ENCODE results near the gene CFDP1.
A peak's percentile ranks its signal among the peaks of the same experiment; 100 is the strongest.

CFDP1 gene

DNA sequence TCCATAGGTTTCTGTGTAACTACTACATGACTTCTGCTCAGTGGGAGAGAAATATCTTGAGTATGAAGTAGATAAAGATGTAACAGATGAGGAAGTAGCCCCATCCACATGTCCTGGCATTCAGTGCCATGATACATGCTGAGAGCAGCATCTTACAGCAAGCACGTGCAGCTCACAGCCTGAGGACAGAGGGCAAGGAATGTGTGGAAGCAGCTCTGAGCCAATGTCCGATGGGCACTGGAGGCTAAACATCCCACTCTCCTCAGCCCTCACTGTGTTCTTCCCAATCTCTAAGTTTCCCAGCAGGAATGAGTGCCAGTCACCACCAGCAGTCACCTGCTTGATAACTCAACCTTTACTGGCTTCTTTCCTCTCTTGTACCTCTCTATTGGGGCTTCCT lies 40.4 kb downstream of the CFDP1 start:
- TF ChIP-seq, protein P1, sequence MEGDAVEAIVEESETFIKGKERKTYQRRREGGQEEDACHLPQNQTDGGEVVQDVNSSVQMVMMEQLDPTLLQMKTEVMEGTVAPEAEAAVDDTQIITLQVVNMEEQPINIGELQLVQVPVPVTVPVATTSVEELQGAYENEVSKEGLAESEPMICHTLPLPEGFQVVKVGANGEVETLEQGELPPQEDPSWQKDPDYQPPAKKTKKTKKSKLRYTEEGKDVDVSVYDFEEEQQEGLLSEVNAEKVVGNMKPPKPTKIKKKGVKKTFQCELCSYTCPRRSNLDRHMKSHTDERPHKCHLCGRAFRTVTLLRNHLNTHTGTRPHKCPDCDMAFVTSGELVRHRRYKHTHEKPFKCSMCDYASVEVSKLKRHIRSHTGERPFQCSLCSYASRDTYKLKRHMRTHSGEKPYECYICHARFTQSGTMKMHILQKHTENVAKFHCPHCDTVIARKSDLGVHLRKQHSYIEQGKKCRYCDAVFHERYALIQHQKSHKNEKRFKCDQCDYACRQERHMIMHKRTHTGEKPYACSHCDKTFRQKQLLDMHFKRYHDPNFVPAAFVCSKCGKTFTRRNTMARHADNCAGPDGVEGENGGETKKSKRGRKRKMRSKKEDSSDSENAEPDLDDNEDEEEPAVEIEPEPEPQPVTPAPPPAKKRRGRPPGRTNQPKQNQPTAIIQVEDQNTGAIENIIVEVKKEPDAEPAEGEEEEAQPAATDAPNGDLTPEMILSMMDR (IDR thresholded peaks at IDR 0.05; ENCODE audit: control insufficient read depth, insufficient read depth, low read depth, low read length, missing control alignments), result no peak
- DNase-seq (ENCODE audit: low read depth), result no peak
- H3K4me3 ChIP-seq (ENCODE audit: control insufficient read depth, low read depth, low read length), result no peak overlapping the region

DNA sequence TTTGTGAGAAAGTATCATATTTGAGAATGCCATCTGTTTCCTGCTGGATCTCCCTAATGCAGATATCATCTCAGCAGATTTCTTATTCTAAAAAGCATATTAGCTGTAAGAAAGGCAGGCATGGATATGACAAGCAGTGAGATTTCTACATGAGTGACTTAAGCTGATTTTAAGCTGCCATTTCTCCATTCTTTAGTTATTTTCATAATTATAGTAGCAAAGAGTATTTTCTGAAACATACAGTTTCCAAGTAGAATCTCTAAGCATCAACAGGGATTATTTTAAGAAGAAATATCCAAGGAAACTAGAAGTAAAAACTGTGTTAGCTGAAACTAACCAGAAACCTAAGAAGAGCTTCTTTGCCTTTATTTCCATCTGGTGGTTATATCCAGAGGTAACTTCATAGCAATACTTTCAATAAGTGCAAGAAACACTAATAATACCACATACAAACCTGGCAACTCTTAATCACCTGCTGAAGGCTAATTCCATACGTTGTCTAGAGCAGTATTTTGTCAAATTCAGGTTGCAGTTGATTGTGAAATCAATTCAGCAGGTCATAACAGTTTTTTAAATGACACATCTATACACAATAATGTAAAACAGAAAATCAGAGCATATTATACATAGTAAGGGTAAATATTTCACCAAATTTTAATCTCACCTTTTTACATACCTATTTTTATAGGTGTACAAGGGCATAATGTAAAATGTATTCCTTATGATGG lies 42.2 kb downstream of the CFDP1 start:
- H3K4me3 ChIP-seq (ENCODE audit: control insufficient read depth, low read depth, low read length), result no peak overlapping the region
- DNase-seq (ENCODE audit: low read depth), result no peak
- TF ChIP-seq, protein P1 (IDR thresholded peaks at IDR 0.05; ENCODE audit: control insufficient read depth, insufficient read depth, low read depth, low read length, missing control alignments), result no peak

DNA sequence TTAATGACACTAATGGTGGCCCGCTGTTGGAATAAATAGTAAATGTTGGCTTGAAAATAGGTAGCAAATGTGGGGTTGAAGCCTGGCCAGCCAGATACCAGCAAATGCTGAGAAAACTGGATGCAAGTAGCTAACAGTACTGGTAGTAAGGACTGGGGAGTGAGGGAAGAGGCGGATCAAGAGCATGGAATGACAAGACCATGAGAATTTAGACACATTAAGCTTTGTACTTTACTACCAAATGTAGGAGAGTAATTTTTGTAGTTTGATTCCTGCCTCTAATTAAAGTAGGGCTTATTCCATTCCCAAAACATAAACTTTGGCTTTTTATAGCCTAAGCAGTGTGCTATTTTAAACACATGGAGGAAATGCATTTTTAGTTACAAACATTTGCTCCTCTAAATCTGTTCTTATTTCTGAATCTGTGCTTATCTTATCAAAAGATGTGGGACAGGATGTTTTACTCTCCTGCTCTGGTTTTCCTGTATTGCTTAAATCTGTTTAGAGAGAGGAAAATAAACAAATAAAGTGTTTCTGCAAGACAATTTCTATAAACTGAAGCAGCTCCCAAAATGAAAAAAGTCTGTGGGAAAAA lies 44.1 kb downstream of the CFDP1 start:
- TF ChIP-seq, protein P1 (IDR thresholded peaks at IDR 0.05; ENCODE audit: control insufficient read depth, insufficient read depth, low read depth, low read length, missing control alignments), result no peak
- no peak for DNase-seq (ENCODE audit: low read depth)
- H3K4me3 ChIP-seq (ENCODE audit: control insufficient read depth, low read depth, low read length), result no peak overlapping the region

DNA sequence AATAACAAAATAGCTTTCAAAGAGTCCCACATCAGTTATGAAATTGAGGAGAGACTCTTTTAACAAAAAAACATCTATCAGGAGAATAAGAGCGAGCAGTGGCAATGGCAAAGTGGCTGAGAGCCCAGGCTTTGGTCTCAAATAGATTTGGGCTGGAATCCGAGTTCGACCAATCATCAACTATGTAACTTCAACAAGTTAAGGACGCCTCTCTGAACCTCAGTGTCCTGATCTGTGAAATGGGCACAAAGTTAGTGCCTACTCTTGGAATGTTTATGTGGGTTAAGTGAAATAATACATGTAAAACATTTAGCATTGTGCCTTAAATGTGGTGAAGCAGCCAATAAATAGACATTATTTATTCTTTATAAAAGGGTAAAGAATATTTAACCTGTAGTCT lies 45.4 kb downstream of the CFDP1 start:
- TF ChIP-seq, protein P1 (IDR thresholded peaks at IDR 0.05; ENCODE audit: control insufficient read depth, insufficient read depth, low read depth, low read length, missing control alignments), result no peak
- no peak for DNase-seq (ENCODE audit: low read depth)
- no peak overlapping the region for H3K4me3 ChIP-seq (ENCODE audit: control insufficient read depth, low read depth, low read length)

DNA sequence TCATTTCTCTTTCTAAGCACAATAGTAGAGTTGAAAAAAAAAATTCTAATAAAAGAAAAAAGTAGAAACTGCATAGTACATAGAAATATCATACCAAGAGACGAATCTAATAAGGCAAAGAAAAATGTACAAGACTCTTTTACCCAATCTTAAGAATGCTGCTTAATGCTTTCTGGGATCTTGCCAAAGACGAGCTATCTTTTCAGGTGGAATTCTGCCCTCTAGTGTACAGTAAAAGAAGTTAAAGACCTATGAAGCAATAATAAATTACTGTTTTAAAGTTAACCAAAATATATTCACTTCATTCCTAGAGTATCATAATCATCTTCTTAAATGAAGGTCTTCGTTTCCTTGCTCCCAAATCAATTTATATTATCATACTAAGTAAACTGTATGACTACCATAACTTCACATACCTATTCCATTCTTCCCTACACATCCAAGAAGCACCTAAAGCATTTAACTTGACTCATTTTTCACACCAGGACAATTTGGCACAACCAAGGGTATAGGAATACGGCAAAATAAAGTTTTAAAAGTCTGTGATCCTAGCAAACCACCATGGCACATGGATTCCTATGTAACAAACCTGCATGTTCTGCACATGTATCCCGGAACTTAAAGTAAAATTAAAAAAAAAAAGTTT lies 47.7 kb downstream of the CFDP1 start:
- TF ChIP-seq, protein P1 (IDR thresholded peaks at IDR 0.05; ENCODE audit: control insufficient read depth, insufficient read depth, low read depth, low read length, missing control alignments), result peak; percentile 36
- H3K4me3 ChIP-seq (ENCODE audit: control insufficient read depth, low read depth, low read length), result no peak overlapping the region
- peak; percentile 80 for DNase-seq (ENCODE audit: low read depth)

DNA sequence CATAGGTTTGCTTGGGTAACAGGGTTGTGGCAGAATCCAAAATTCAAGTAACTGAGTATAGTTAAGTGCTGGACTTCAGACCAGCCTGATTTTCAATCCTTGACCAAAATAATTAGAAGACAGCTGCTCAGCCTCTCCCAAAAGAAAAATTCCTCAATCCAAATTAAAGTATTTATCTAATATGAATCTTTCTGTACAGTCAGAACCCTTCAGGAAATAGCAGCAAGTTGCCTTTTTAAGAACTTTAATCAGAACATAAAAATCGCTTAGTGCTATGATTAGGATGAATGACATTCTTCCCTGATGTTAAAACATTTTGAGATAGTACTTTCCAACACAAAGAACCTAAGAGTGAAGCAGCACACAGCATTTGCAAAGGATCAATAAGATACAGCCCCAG lies 50.2 kb downstream of the CFDP1 start:
- no peak overlapping the region for H3K4me3 ChIP-seq (ENCODE audit: control insufficient read depth, low read depth, low read length)
- DNase-seq (ENCODE audit: low read depth), result no peak

More for the DNA sequence above, 50.2 kb downstream of the CFDP1 start:
- TF ChIP-seq, protein P1 (IDR thresholded peaks at IDR 0.05; ENCODE audit: control insufficient read depth, insufficient read depth, low read depth, low read length, missing control alignments), result no peak
